ENCODE data around the gene PPP1R12B.

- TF ChIP-seq ZNF114 (CRISPR knock-in tag; IDR thresholded peaks at IDR 0.05) (no peak), CTCF (conservative IDR thresholded peaks at IDR 0.05; ENCODE audit: low read depth in 2 of 2) (no peak), POLR2AphosphoS5 (IDR thresholded peaks at IDR 0.05; ENCODE audit: low read depth) (no peak), EZH2phosphoT487 (IDR thresholded peaks at IDR 0.05; ENCODE audit: unreplicated experiment) (no peak), JUNB (IDR thresholded peaks at IDR 0.05; ENCODE audit: unreplicated experiment) (no peak), EZH2 (IDR thresholded peaks at IDR 0.05; ENCODE audit: low read depth, unreplicated experiment) (no peak), ETS1 (IDR thresholded peaks at IDR 0.05) (no peak), NANOG (IDR thresholded peaks at IDR 0.05; ENCODE audit: borderline replicate concordance) (no peak), REST (IDR thresholded peaks at IDR 0.05; ENCODE audit: unreplicated experiment) (no peak), CREB1 (CRISPR knock-in tag; IDR thresholded peaks at IDR 0.05; ENCODE audit: low read depth) (no peak), ZNF462 (CRISPR knock-in tag; IDR thresholded peaks at IDR 0.05) (no peak)
These were observed 231.3 kb downstream of the PPP1R12B start for GRCh38 chr1:202579806-202580205.
